DMS114 treated with DMSO at 0.1 percent for 48 hours (cell line): ENCODE data around the gene SCG2.

Experiments used
- DNase-seq: peaks from one replicate; lab custom pipeline; 2025; ENCODE audit not compliant: unreplicated experiment; lab: John Stamatoyannopoulos, UW

Gene SCG2, protein sequence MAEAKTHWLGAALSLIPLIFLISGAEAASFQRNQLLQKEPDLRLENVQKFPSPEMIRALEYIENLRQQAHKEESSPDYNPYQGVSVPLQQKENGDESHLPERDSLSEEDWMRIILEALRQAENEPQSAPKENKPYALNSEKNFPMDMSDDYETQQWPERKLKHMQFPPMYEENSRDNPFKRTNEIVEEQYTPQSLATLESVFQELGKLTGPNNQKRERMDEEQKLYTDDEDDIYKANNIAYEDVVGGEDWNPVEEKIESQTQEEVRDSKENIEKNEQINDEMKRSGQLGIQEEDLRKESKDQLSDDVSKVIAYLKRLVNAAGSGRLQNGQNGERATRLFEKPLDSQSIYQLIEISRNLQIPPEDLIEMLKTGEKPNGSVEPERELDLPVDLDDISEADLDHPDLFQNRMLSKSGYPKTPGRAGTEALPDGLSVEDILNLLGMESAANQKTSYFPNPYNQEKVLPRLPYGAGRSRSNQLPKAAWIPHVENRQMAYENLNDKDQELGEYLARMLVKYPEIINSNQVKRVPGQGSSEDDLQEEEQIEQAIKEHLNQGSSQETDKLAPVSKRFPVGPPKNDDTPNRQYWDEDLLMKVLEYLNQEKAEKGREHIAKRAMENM

DNA sequence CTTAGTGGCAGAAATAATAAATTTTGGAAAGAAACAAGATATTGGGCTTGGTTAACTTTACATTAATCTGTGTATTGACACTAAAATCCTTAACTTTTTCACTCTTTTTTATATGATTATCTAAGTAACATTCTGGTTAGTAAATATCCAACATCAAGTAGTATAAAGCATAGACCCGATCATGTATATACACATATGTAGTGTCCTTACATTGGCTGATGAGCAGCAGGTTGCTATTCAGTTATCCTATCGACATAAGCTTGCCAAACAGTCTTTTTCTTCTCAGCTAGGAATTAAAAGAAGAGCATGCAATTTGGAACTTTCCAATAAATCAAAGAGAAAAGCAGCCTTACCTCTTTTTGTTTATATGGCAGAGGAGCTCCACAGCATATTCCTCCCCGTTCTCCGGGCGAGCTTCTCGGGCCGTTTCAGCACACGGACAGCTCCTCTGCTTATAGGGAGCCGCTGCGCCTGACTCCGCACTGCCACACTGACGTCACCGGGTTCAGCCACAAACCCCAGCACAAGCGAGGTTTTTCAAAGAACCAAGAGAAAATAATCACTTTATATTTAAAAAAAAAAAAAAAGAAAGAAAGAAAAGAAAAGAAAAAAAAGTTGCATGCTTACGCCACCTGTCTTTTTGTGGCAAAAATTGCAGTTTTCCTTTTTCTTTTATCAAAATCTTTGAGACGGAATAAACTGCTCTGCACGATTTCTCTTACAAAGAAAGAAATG lies at the start of gene SCG2:
SCG2 (minus strand) TSS at position 430 of the 735 bp plus-strand sequence. CDS start 3,079 bp downstream, outside the sequence.
- peak; percentile 28 for DNase-seq

DNA sequence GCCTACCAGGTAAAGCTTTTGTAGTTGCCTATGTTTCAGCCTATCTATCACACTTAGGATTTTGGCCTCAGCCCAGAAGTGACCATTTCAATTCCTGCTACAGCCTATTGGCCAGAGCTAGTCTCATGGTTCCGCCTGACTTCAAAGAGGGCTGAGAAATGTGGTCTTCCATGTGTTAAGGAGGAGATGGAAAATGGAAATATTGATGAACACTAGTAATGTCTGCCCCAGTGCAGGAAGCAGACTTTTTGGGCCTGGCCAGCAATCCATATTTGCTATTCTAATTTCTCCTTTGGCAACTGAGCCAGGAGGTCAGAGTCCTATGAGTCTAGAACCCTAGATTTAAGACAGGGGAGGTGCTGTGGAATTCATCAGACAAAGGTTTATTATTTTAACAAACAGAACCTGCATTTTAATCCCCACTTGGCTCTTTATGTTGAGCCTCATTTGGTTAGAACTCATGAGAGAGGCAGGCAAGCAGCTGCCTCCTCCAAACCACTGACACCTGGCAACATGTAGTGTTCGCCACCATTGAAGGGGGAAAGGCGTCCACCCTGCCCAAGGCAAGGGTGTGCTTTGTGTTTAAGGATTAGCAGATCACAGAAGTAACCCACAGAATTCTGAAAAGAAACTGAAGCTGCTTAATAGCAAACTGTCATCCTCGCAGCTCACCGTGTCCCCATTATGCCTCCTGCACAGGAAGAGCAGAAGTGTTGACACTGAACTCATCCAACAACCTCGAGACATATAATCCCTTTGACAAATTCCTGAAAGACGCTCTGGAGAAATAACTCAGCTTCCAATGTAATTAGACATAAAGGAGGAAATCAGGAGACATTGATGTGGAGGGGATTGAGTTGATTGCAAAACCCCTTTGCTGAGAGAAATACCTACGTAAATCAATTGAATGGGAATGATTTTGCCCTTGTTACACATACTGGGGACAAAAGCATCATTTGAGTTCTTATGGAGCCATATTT lies 47.7 kb upstream of the SCG2 start:
- DNase-seq, result no peak

DNA sequence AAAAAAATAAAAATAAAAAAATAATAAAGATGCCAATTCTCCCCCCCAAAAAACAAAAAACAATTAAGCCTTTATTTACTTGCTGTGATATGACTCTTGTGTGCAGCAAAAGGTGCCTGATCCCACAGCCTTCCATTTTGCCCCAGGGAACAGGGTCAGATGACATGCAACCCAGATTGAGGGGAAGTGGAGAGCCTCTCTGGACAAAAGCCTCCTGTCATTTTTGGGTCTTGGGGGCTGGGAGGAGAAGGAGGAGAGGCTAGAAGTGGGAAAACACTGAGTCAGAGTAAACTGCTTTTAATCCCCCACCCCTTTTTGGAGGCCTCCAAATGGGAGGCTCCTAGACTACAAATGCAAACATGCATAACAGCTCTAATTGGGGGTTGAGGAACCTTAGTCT lies 46.6 kb upstream of the SCG2 start:
- no peak for DNase-seq

DNA sequence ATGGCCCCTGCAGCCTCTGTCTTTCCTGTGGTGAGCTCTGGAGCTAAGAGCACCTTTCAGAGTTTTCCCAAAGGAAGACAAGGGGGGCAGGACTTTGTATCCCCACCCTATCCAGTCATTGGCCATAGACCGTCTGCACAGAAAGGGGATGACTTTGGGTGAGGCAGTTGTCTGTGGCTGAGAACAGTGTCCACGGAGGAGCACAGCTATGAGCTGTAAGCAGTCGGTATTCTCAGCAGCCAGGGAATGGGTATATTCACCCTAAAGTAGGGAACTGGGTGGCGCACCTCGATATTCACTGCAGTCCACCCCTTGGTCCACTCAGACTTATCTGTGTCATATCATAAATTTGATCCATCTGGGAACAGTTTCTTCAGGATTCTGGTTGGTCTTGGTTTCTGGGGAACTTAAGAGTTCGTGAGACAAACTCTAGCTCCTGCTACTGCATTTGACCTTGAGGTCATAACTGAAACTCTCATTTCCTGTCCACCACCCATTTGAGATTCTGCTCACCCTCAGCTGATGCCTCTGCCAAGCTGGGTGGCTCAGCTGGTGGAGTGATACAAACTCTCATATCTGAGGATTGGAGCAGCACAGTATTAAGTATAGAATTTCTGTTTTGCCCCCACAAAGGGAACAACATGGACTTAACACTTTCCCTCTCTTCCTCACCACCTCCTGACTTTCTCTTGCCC lies 45.2 kb upstream of the SCG2 start:
- no peak for DNase-seq

DNA sequence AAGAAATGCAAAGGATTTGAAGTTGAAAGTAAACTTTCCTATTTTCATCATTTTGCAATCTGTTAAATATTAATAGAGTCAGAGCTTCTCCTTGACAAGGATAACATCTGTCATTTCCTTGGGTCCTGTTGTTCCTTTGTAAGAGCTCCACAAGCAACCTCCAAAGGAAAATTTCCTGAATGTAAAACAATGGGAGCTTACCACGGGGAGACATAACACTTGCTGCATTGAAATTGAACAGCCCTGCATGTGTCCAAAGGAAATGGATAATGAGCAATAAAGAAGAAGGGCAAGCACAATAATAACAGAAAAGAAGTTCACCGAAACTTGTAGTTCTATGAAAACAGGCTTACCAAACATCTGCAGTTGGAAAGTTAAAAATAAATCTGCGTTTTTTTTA lies 42.0 kb upstream of the SCG2 start:
- no peak for DNase-seq

DNA sequence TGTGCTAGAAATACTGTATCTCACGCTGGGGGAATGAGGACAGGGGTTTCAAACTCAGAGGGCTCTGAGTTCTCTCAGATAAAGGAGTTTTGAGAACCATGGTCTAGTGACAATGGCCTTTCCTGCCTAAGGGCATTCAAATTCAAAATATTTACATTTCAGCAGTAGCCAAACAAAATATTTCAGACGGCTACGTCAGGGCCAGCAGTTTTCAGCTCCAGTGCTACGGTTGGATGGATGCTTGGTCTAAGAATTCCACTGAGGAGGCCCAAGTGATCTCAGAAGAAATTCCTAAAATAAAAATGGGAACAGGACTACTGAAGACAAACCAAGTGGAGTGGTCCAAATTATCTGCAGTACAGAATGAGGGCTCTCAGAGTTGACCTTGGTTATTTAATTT lies 41.1 kb upstream of the SCG2 start:
- DNase-seq, result no peak

DNA sequence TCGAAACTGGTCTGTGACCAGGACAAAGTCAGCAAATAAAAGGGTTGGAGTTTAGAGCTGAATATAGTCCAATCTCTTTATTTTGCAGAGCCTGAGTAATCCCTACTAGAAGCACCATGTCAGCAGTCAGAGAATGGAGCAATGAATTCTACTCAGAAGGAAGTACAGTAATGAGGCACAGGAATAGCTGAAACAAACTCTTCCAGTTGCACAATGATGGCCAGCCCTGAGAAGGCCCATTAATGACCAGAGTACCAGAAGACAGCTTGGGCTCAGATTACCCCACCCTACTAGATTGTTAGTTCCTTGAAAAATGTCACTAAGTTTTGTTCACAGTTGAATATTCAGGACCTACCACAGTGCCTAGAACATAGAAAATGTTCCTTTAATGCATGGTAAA lies 40.3 kb upstream of the SCG2 start:
- no peak for DNase-seq

DNA sequence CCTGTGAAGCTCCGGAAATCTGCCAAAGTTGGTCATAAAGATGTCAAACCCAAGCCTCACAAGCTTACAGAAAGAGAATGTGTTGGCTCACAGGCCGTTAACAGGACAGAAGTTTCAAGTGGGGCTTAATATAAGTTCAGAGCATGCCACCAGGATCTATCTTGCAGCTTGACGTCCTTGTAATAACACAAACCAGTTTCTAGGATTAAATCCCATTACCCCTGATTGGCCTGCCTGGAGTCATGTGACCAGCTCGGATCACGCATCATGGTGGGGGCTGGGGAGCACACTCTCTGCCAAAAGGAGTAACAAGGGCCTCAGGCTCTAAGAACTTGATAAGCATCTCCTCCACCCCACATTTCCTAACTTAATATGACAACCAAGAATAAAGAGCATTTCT lies 38.9 kb upstream of the SCG2 start:
- no peak for DNase-seq

DNA sequence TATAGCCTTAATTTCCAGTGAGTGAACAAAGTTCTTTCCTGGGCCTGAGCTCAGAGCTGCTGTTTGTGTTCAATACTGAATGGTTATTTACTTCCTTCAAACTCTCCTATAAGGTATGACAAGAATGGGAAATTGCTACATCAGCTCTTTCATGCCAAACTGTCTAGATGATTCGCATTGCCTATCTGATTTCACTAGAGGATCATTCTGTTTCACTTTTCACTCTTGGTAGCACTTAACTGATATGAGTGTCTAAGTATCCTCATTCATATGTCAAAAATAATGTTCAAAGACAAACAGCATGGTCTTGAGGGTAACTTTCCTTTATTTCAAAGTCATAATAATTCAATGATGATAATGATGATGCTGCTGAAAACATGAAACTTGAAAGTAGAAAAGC lies 32.9 kb upstream of the SCG2 start:
- no peak for DNase-seq

DNA sequence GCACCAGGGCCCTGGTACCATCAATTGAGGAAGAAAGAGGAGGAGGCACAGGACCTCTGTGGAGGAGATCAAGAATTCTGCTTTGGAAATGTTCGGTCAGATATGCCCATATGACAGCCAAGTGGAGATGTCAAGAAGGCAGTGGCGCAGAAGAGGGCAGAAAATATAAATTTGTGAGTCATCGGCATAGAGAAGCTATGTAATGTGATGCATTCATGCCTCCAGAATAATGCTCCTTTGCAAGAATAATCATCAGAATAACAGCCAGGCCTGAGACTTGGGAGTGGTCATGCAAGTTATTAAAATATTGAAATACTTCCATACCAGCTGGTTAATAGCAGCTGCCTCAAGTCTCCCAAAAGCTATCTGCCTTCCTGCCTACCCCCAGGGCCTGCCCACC lies 32.1 kb upstream of the SCG2 start:
- DNase-seq, result no peak

DNA sequence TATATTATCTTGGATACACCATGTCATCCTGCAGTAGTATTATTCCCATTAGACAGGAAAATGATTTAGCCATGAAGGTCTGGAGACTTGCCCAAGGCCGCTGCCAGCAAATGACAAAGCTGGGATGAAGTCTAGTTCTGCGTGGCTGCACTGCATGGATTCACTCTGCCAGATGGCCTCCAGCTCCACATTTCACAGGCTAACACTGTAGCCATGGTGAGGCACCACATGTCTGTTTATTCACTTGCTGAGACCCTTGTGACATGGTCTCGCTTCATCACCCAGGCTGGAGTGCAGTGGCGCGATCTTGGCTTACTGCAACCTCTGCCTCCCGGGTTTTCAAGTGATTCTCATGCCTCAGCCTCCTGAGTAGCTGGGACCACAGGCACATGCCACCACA lies 31.5 kb upstream of the SCG2 start:
- DNase-seq, result no peak

DNA sequence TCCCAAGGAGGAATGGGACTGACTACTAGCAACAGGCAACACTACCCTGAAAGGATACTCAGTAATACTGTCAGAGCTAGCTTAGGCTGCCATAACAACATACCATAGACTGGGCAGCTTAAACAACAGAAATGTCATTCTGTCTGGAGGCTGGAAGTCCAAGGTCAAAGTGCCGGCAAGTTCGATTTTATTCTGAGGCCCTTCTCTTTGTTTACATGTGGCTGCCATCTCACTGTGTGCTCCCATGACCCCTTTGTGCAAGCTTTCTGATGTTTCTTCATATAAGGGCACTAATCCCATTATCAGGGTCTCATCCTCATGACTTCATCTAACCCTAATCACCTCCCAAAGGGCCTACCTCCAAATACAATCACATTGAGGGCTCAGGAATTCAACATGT lies 30.7 kb upstream of the SCG2 start:
- no peak for DNase-seq

DNA sequence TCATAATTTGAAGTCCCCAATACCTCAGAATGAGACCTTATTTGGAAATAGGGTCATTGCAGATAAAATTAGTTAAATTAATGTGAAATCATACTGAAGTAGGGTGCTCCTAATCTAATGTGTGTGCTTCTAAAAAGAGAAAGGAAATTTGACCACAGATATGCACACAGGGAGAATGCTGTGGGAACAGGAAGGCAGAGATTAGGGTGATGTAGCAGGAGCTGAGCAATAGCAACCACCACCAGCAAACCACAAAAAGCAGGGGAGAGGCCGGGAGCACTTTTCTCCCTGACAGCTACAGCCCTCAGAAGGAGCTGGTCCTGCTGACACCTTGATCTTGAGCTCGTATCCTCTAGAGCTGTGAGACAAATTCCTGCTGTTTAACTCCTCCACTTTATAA lies 24.6 kb upstream of the SCG2 start:
- no peak for DNase-seq

DNA sequence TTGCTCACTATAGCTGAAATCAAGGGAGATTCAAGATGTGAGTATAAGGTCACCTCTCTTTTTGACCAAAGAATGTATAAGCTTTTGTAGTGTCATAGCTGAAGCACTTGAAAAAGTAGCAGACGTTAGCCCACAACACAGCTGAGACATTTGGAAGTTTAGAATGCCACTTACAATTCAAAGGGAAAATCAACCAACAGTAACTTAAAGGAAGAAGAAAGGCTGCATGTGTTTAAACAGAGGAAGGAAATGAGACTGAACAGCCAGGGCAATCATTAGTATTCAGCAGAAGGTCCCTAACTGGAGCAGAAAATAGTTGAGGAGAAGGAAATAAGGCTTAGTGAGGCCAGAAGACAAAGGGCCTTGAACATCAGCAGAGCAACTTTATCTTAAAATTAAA lies 23.5 kb upstream of the SCG2 start:
- DNase-seq, result no peak

DNA sequence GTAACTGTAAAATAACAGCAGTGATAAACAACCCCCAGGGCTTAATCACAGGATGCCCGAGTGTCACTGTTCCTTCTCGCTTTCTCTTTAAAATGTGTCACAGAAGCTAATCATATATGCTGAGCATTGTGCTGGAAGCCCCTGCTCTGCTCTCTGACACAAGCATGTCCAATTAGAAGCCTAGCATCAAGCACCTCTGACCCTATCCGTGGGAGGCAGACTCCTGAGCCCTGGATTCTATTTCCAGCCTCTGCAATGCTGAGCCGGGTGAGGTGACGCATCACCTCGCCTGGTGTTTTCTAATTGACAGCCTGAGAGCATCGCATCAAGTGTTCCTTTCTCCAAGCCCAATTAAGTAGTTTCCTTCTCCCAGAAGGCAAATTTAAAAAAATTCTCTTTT lies 19.7 kb upstream of the SCG2 start:
- no peak for DNase-seq

DNA sequence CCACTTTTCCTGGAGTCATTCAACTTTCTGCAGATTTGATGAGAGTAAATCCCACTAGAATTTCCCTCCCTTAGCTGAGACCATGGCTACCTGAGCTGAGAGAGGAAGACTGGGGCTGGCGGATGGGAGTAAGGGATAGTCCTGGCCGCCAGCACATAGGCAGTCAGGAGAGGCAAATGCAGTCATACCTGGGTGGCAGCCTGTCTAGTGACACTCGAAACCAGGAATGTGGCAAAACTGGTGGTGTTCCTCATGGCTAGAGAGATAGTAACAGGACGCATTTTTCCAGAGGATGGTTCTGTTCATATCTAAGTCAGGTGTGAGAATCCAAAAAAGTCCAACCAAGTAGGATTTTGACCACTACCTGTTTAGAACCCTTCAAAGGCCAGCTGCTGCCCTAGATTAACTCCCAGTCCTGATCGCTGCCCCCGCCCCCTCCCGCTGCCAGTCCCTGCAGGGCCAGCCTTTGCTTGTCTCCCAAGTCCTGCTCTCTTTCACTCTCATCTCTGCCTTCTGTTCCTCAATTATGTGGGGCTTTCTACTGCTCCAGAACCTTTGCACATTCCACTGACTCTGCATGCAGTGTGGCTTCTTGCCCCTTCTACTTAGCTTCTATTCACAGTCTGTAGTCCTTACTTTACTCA lies 17.4 kb upstream of the SCG2 start:
- DNase-seq, result no peak

DNA sequence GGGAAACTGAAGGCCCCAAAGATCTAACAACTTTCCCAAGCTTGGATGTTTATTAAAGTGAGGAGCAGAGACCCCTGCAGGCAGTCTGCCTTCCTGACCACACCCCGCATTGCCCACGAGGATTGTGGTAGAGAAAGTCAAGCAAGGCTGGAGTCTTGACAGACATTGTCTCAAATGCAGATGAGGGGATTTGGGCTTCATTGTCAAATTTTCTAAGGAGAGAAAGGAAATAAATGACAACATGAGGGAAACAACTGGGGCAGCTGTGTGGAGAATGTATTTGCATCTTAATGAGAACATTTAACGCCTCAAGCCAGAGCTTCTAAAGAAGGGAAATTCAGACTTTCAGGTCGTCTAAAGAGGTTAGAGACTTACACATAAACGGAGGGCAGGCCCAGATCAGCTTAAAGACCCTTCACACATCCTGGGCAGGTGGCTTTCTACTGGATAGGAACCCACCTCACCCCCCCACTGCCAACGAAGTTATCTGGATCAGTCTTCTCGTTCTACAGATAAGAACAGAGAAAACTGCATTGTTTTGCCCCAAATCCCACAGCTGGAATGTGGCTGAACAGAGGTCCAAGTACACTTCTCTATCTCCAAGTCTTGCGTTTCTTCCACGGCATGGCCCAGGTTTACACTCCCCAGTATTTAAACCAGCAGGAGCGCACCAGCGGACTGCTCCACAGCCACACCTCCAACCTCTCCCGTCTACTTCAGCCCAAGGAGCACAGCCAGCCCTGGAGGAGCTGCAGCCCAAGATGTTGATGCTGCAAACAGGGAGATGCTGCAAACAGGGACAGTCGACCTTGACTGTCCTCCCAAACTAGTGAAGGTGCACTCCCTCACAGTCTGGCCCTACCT lies 16.2 kb upstream of the SCG2 start:
- no peak for DNase-seq

DNA sequence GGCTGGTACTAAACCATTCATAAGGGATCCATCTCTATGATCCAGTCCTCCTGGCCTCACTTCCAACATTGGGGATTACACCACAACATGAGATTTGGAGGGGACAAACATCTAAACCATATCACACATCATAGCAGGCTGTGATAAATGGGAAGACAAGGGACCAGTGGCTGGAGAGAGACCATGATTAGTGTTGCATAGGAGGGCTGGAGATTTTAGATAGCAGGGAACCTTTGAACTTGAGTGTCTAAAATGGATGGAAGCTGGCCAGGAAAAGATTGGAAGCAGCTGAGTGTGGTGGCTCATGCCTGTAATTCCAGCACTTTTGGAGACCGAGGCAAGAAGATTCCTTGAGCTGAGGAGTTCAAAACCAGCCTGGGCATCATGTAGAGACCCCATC lies 12.4 kb upstream of the SCG2 start:
- no peak for DNase-seq
